K562 (cell line): ENCODE measurements around the gene VDAC1. TPM values are rescaled to one million over a fixed set of nuclear protein-coding genes. Genes with fewer than 3 reads are reported as not detected.

Experiments used
- ATF4 ChIP-seq: fragments of 450-650 bp; formaldehyde crosslinking; IDR thresholded peaks from 2 replicates; pipeline ENCODE4 v1.4.0; 2022; ENCODE audit warnings: mild to moderate bottlenecking, moderate library complexity
- C11orf30 ChIP-seq: fragments of 450-650 bp; IDR thresholded peaks from 2 replicates; pipeline ENCODE4 v1.6.1; 2016; ENCODE audit warnings: low read depth, mild to moderate bottlenecking
- CTCFL ChIP-seq: IDR thresholded peaks from 2 replicates; pipeline ENCODE4 v1.6.1; 2011; ENCODE audit warnings: borderline replicate concordance, low read depth, mild to moderate bottlenecking, moderate library complexity, low read length; ENCODE audit not compliant: insufficient read depth, poor library complexity, severe bottlenecking
- GATAD2A ChIP-seq: fragments of 450-650 bp; IDR thresholded peaks from 2 replicates; pipeline ENCODE4 v1.6.1; 2017
- GTF2B ChIP-seq: IDR thresholded peaks from 2 replicates; pipeline ENCODE4 v1.6.1; 2011; ENCODE audit not compliant: insufficient read length; ENCODE audit errors: extremely low read depth
- GTF2F1 ChIP-seq: IDR thresholded peaks from 2 replicates; pipeline ENCODE4 v1.6.1; 2011; ENCODE audit warnings: low read depth, low read length, improper control_type of control experiment
- HOMEZ ChIP-seq: fragments of 250-450 bp; sonication (Bioruptor Pico); IDR thresholded peaks from 2 replicates; pipeline ENCODE4 v1.4.0; 2020; ENCODE audit warnings: mild to moderate bottlenecking, moderate library complexity
- HOXB6 ChIP-seq: fragments of 250-450 bp; sonication (Bioruptor Pico); IDR thresholded peaks from 2 replicates; pipeline ENCODE4 v1.5.1; 2022; ENCODE audit warnings: mild to moderate bottlenecking, borderline replicate concordance
- RNF2 ChIP-seq: sonication (generic); IDR thresholded peaks from 2 replicates; pipeline ENCODE4 v1.6.1; 2016
- SNAPC5 ChIP-seq: fragments of 250-450 bp; sonication (Bioruptor Pico); IDR thresholded peaks from 2 replicates; pipeline ENCODE4 v1.8.0; 2021; ENCODE audit warnings: moderate library complexity, mild to moderate bottlenecking, inconsistent platforms
- YY1 ChIP-seq, 3 experiments: IDR thresholded peaks; 2 replicates each; pipeline ENCODE4 v1.6.1; 2011; ENCODE audit warnings: low read length in 2 of 3, mild to moderate bottlenecking in 2 of 3, moderate library complexity in 2 of 3, borderline replicate concordance in 1 of 3, control low read depth in 1 of 3, low read depth in 1 of 3; ENCODE audit not compliant: insufficient read depth in 3 of 3, insufficient replicate concordance in 2 of 3, control insufficient read depth in 1 of 3, insufficient read length in 1 of 3; ENCODE audit errors: extremely low read depth in 1 of 3
- ZFP30 ChIP-seq: fragments of 250-450 bp; sonication (Bioruptor Pico); IDR thresholded peaks from 2 replicates; pipeline ENCODE4 v1.8.0; 2022; ENCODE audit warnings: moderate library complexity, mild to moderate bottlenecking, inconsistent platforms, borderline replicate concordance
- ZNF609 ChIP-seq: sonication (generic); formaldehyde crosslinking; IDR thresholded peaks from 2 replicates; pipeline ENCODE4 v1.8.1; 2023; ENCODE audit warnings: missing genetic modification reagents, mild to moderate bottlenecking, borderline replicate concordance
- polyA plus RNA-seq, 8 experiments: library from polyadenylated mRNA; depleted of rRNA in 4 of 8; stranded (reverse) in 5 of 8; unstranded in 3 of 8; fragments of >200 nt; fragmentation: Nextera tagmentation in 2 of 8; fragmentation: Illumina TruSeq in 1 of 8; extraction: Ambion mirVana in 2 of 8; extraction: Trizol in 1 of 8; gene quantifications; 2 replicates each; pipeline versions ENCODE4 v1.2.1 to v1.2.3, GENCODE V29; 2011 to 2014; ENCODE audit warnings: inconsistent platforms in 1 of 8, missing spikeins in 1 of 8
- total RNA-seq, 7 experiments: library from RNA; depleted of rRNA in 6 of 7; stranded (reverse); fragments of >200 nt in 6 of 7; fragmentation: Illumina TruSeq in 2 of 7; extraction: Trizol in 2 of 7; gene quantifications; 2 replicates each; pipeline versions ENCODE4 v1.2.1 to v1.2.3, GENCODE V29; 2011 to 2021; ENCODE audit warnings: low replicate concordance in 1 of 7

The VDAC1 gene
- total and polyA plus RNA-seq, 9 of the 15 experiments (the other 6 are each of a cell fraction or from before 2014, with no cell fraction given) = 168 to 366 (median 293) TPM

GRCh38 chr5:134004626-134005416, at the start of gene VDAC1 (continued):
- TF ChIP-seq HOXB6 (CRISPR knock-in tag) = no peak
- TF ChIP-seq HOMEZ = 0 out of 2 replicates have a peak, but pooled peaks have one; percentile 26
- TF ChIP-seq RNF2 = no peak
- no peak for TF ChIP-seq GATAD2A
- TF ChIP-seq GTF2B = no peak
- TF ChIP-seq ATF4 (CRISPR knock-in tag) = no peak
- no peak for TF ChIP-seq ZNF609 (CRISPR knock-in tag)
- TF ChIP-seq C11orf30 = no peak
- TF ChIP-seq ZFP30 (CRISPR knock-in tag) = no peak
- TF ChIP-seq GTF2F1 = no peak
- no peak for TF ChIP-seq CTCFL
- peak in 1 of 3 experiments; percentile 34 for TF ChIP-seq YY1 (IDR thresholded peaks at IDR 0.05; ENCODE audit: borderline replicate concordance in 1 of 3, control insufficient read depth in 1 of 3, extremely low read depth in 1 of 3, insufficient read depth in 3 of 3, insufficient read length in 1 of 3, insufficient replicate concordance in 2 of 3, low read depth in 1 of 3, low read length in 2 of 3)
- TF ChIP-seq SNAPC5 = no peak
